Adipocyte (in vitro differentiated cells): ENCODE results near the gene PLCB3.

ENCODE experiments used
- DNase-seq: peaks from one replicate; pipeline ENCODE4 v3.0.0-alpha.2; 2015; ENCODE audit warnings: low read depth
- H3K27me3 ChIP-seq: replicated peaks from 2 replicates; pipeline ENCODE4 v1.7.0; 2013; ENCODE audit warnings: mild to moderate bottlenecking, low read length, moderate library complexity; ENCODE audit not compliant: control insufficient read depth, insufficient read depth
- H3K36me3 ChIP-seq: 2 replicates; pipeline ENCODE4 v1.7.0; 2013; ENCODE audit warnings: low read length, mild to moderate bottlenecking, moderate library complexity; ENCODE audit not compliant: control insufficient read depth, insufficient read depth, severe bottlenecking
- H3K4me1 ChIP-seq: 2 replicates; pipeline ENCODE4 v1.7.0; 2013; ENCODE audit warnings: mild to moderate bottlenecking, low read length, moderate library complexity; ENCODE audit not compliant: control insufficient read depth, insufficient read depth
- H3K4me3 ChIP-seq: 2 replicates; pipeline ENCODE4 v1.7.0; 2013; ENCODE audit warnings: mild to moderate bottlenecking, low read length, moderate library complexity
- H3K9ac ChIP-seq: 2 replicates; pipeline ENCODE4 v1.7.0; 2013; ENCODE audit warnings: mild to moderate bottlenecking, low read length, moderate library complexity
- H3K9me3 ChIP-seq: 2 replicates; pipeline ENCODE4 v1.7.0; 2013; ENCODE audit warnings: mild to moderate bottlenecking, low read length, moderate library complexity; ENCODE audit not compliant: control insufficient read depth

PLCB3 gene

DNA sequence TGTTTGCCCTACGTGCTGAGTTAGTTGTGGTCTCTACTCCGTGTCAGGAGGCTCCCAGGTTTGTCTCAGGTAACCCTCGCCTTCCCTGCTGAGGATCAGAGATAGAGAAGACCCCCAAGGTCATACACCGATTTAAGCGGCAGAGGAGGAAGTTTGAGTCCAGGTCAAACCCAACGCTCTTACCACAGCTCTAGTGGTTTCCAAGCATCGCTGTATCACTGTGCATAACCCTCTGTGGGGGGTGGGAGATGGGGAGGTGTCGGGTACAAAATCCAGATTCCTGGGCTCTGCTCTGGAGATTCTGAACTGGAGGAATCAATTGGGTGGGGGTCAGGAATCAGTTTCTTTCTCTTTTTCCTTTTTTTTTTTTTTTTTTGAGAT lies 20.4 kb upstream of the PLCB3 start:
- Histone ChIP-seq H3K4me1 (peaks cover 35% of the 10 kb centered on the region), H3K27me3 (no peaks in the 10 kb centered on the region), H3K4me3 (peak overlapping the region; percentile 86), H3K9ac (peak overlapping the region; percentile 90), H3K36me3 (peaks cover 2% of the 10 kb centered on the region), H3K9me3 (no peaks in the 10 kb centered on the region)
- DNase-seq, result no peak

DNA sequence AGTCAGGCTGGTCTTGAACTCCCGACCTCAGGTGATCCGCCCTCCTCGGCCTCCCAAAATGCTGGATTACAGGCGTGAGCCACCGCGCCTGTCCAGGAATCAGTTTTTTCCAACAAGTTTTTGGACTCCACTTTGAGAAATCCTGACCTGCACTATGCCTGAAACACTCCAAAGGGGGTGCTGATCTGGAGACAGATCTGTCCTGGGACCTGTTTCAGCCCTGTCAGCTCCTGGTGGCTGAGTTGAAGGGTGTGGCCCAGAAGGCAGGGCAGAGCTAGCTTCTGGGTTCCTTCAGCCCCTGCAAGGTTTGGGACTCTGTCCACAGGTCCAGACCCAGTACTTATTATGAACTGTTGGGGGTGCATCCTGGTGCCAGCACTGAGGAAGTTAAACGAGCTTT lies 19.8 kb upstream of the PLCB3 start:
- Histone ChIP-seq H3K27me3 (no peaks in the 10 kb centered on the region), H3K4me1 (peaks cover 35% of the 10 kb centered on the region), H3K9ac (no peak overlapping the region), H3K36me3 (peaks cover 3% of the 10 kb centered on the region), H3K9me3 (no peaks in the 10 kb centered on the region), H3K4me3 (no peak overlapping the region)
- no peak for DNase-seq

DNA sequence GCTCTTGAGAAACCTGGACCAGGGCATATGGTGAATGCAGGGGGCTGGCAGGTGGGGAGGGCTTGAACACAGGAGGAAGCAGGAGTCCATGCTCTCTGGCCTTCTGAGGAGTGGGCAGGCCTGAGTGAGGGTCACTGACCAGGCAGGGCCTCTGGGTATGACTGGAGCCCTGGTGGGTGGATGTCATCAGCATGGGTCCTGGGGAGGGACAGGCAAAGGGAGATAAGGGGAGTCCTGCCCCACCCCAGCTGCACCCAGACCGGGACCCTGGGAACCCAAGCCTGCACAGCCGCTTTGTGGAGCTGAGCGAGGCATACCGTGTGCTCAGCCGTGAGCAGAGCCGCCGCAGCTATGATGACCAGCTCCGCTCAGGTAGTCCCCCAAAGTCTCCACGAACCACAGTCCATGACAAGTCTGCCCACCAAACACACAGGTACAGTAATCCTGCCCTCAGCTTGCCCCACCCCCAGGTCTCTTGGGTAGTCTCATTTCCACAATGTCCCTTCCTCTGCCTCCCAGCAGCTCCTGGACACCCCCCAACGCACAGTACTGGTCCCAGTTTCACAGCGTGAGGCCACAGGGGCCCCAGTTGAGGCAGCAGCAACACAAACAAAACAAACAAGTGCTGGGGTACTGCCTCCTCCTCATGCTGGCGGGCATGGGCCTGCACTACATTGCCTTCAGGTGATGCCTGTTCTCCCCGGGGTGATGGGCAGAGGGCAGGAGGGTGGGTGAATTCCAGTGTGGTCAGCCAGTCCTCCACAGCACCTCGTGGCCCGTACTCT lies 19.0 kb upstream of the PLCB3 start:
- peaks cover 3% of the 10 kb centered on the region for H3K36me3 ChIP-seq
- no peak for DNase-seq
- H3K4me3 ChIP-seq, result no peak overlapping the region

DNA sequence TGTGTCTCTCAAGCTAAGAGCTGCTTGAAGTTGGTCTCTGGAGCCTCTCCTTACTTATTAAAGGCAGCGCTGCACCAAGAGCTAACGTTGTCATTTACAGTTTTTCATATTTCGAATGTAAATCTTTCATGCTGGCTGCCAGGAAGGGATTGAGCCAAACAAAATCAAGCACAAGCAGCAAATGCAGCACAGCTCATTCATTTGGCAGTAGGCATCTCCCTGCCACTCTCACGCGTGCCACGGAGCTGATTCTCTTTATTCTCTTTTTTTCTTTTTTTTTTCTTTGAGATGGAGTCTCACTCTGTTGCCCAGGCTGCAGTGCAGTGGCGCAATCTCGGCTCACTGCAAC lies 18.4 kb upstream of the PLCB3 start:
- Histone ChIP-seq H3K27me3 (no peaks in the 10 kb centered on the region), H3K9me3 (no peaks in the 10 kb centered on the region), H3K9ac (no peak overlapping the region), H3K36me3 (peaks cover 9% of the 10 kb centered on the region), H3K4me3 (no peak overlapping the region), H3K4me1 (peaks cover 24% of the 10 kb centered on the region)
- no peak for DNase-seq

More for the DNA sequence above, 19.0 kb upstream of the PLCB3 start:
- no peaks in the 10 kb centered on the region for H3K9me3 ChIP-seq
- no peak overlapping the region for H3K9ac ChIP-seq
- H3K27me3 ChIP-seq, result no peaks in the 10 kb centered on the region
- peaks cover 27% of the 10 kb centered on the region for H3K4me1 ChIP-seq

DNA sequence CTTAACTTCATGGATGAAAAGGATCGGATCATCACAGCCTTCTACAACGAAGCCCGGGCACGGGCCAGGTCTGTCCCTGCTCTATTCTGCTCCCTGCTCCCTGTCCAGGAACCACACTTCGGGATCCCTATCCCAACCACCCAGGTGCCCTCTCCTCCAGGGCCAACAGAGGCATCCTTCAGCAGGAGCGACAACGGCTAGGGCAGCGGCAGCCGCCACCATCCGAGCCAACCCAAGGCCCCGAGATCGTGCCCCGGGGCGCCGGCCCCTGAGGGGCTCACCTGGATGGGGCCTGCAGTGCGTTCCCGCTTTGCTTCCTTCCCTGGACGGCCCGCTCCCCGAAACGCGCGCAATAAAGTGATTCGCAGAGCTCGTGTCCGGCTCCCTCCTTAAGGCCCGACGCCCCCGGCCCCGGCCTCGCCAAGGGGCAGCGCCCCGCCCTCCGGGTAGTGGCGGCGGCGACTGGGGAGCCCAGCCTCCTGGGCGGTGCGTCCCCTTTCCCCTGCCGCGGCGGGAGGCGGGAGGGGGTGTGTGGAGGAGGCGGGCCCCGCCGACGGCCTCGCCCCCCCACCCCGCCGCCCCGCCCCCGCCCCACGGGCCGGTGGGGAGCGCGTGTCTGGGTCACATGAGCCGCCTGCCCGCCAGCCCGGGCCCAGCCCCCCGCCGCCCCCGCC lies 17.3 kb upstream of the PLCB3 start, which contains the start of gene VEGFB:
Gene VEGFB, plus strand, starts transcription at position 672 of the 674 bp plus-strand sequence. CDS start 250 bp downstream, outside the sequence.
- Histone ChIP-seq H3K9me3 (no peaks in the 10 kb centered on the region), H3K36me3 (peaks cover 20% of the 10 kb centered on the region), H3K9ac (peak within 1 kb of the TSS; percentile 84), H3K27me3 (no peaks in the 10 kb centered on the region), H3K4me1 (peaks cover 24% of the 10 kb centered on the region), H3K4me3 (peak within 1 kb of the TSS; percentile 81)
- DNase-seq, result peak; percentile 81

DNA sequence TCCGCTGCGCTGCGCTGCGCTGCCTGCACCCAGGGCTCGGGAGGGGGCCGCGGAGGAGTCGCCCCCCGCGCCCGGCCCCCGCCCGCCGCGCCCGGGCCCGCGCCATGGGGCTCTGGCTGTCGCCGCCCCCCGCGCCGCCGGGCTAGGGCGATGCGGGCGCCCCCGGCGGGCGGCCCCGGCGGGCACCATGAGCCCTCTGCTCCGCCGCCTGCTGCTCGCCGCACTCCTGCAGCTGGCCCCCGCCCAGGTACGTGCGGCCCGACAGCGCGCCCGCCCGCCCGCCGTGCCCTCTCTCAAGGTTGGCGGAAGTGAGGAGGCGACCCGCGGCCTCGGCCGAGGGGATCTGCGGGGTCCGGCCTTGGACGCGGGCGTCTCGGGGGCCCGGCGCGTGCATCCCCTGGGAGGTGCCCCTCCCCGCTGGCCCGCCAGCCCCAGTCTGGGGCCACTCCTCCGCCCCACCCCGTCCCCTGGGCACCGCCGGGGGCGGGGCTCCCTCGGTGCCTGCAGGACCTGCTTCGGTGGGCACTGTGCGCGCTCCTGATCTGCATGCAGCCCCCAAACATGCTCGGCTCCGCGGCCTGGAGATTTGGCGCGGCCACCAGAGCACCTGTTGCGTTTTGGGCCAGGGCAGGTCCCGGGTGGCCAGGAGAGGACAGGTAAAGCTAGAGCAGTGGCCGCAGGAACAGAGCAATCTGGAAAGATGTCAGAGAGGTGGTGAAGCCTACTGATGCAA lies 16.5 kb upstream of the PLCB3 start:
- Histone ChIP-seq H3K4me1 (peaks cover 23% of the 10 kb centered on the region), H3K9me3 (no peaks in the 10 kb centered on the region), H3K27me3 (no peaks in the 10 kb centered on the region), H3K4me3 (peak overlapping the region; percentile 81), H3K9ac (peak overlapping the region; percentile 76), H3K36me3 (peaks cover 21% of the 10 kb centered on the region)
- peak; percentile 70 for DNase-seq

DNA sequence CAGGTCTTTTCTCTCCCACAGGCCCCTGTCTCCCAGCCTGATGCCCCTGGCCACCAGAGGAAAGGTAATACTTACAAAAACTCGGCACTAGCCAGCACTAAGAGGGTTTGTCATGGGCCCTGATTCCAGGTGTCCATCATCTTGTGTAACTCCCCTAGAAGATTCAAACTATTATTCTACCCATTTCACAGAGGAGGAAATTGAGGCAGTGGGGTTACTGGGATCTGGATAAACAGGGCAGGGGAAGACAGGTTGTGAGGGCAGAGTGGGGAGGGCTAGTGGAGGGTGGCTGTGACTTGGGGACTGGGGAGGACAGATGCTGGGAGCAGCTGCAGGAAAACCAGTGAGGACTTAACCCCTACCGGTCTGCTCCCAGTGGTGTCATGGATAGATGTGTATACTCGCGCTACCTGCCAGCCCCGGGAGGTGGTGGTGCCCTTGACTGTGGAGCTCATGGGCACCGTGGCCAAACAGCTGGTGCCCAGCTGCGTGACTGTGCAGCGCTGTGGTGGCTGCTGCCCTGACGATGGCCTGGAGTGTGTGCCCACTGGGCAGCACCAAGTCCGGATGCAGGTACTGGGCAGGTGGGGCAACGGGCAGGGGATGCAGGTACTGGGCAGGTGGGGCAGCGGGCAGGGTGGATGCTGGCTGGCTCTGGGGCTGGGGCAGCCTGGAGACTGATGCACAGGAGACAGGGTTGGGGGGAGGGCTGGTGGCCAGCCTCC lies 15.7 kb upstream of the PLCB3 start:
- Histone ChIP-seq H3K36me3 (peaks cover 21% of the 10 kb centered on the region), H3K4me3 (peak overlapping the region; percentile 81), H3K9ac (peak overlapping the region; percentile 76), H3K4me1 (peaks cover 28% of the 10 kb centered on the region), H3K9me3 (no peaks in the 10 kb centered on the region), H3K27me3 (no peaks in the 10 kb centered on the region)
- DNase-seq, result no peak

DNA sequence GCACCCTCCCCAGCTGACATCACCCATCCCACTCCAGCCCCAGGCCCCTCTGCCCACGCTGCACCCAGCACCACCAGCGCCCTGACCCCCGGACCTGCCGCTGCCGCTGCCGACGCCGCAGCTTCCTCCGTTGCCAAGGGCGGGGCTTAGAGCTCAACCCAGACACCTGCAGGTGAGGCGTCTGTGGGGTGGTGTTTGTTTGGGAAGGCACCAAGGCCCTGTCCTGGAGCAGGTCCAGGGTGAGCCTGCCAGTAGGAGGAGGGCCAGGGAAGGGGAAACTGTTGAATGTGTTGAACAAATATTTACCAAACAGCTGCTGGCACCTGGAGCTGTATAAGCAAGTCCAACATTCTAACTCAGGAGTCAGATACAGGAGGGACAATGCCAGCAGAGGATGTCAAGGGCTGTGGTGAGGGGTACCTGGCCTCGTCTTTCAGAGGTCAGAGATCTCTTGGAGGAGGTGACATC lies 13.8 kb upstream of the PLCB3 start:
- H3K4me1 ChIP-seq, result peaks cover 31% of the 10 kb centered on the region
- DNase-seq, result no peak
- no peak overlapping the region for H3K9ac ChIP-seq
- no peaks in the 10 kb centered on the region for H3K27me3 ChIP-seq
- no peaks in the 10 kb centered on the region for H3K9me3 ChIP-seq
- peaks cover 21% of the 10 kb centered on the region for H3K36me3 ChIP-seq
- H3K4me3 ChIP-seq, result no peak overlapping the region

DNA sequence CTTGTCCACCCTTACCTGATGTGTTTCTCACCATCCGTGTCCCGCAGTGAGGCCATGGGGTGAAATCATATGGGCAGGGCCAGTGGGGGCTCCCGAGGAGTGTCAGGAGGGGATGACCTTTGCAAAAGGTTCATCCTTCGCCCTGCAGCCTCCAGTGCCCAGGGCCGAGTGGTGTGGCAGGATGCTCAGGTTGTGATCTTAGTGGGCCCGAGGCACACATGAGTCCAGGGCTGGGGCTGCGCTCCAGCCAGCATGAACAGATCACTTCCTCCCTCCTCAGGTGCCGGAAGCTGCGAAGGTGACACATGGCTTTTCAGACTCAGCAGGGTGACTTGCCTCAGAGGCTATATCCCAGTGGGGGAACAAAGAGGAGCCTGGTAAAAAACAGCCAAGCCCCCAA lies 13.3 kb upstream of the PLCB3 start:
- DNase-seq, result no peak
- peaks cover 22% of the 10 kb centered on the region for H3K36me3 ChIP-seq
- H3K4me1 ChIP-seq, result peaks cover 36% of the 10 kb centered on the region
- no peak overlapping the region for H3K4me3 ChIP-seq
- no peak overlapping the region for H3K9ac ChIP-seq
- no peaks in the 10 kb centered on the region for H3K9me3 ChIP-seq
- no peaks in the 10 kb centered on the region for H3K27me3 ChIP-seq

DNA sequence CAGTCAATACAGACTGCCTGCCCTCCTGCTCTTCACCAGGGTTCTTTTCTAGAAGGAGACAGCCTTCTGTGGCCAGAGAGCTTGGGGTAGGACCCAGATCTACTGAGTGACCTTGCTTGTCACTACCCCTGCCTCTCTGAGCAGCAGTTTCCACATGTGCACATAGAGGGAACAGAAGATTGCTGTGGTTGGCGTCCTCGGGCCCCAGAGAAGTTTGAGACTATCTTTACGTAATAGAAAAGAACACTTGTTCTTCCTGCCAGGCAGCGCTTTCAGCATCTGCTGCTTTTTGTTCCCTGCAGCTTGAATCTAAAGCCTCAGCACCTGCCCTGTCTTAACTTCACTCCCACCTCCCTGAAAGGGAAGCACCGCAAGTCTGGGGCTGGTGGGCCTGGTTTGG lies 12.3 kb upstream of the PLCB3 start:
- no peak for DNase-seq
- no peaks in the 10 kb centered on the region for H3K9me3 ChIP-seq
- H3K27me3 ChIP-seq, result no peaks in the 10 kb centered on the region
- H3K4me1 ChIP-seq, result peaks cover 38% of the 10 kb centered on the region
- H3K9ac ChIP-seq, result no peak overlapping the region
- H3K4me3 ChIP-seq, result no peak overlapping the region
- peaks cover 31% of the 10 kb centered on the region for H3K36me3 ChIP-seq
